Right lung (tissue), 5 donors: Measurements from ENCODE around the gene ANKRD16. TPM values are rescaled to one million over a fixed set of nuclear protein-coding genes. Genes with fewer than 3 reads are reported as not detected.

ENCODE experiments used
- DNase-seq, 2 donors: peaks; one replicate each; pipeline ENCODE4 v3.0.0-alpha.2; 2013
- polyA plus RNA-seq, 5 donors: library from polyadenylated mRNA; unstranded; fragments of 120-200 nt; gene quantifications; one replicate each; pipeline versions ENCODE4 v1.2.1 to v1.2.3, GENCODE V29; 2013; ENCODE audit warnings: inconsistent platforms in 1 of 5, low replicate concordance in 1 of 5; ENCODE audit not compliant: insufficient read length in 5 of 5, insufficient read depth in 1 of 5

ANKRD16 gene
- polyA plus RNA-seq, 5 donors, result 10.0 to 14.2 (median 11.0) TPM

GRCh38 chr10:5905854-5906507 is 16.3 kb upstream of the ANKRD16 start:
- no peak for DNase-seq

- DNase-seq, result no peak
Measured at GRCh38 chr10:5904227-5904626, 14.5 kb upstream of the ANKRD16 start.

- no peak for DNase-seq
Measured at GRCh38 chr10:5903563-5903962, 13.9 kb upstream of the ANKRD16 start.

GRCh38 chr10:5902511-5903274 is 13.0 kb upstream of the ANKRD16 start:
- no peak for DNase-seq

DNA sequence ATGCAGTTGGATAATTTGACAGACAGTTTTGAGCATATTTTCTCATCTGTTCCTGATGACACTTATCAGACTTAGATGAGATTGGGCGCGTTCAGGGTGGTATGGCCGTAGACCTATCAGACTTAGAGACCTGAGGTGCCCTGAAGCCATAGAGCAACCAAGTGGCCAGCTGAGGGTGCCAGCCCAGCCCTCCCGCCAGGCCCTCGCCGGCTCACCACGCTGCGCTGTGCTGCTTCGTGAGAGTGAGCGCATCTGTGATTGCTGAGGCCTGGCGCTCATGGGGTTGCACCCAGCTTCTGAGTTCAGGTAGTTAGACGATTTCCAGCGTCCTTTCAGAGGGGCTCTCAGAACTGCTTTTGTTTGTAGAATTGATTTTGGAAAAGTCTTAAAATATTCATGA is 10.6 kb upstream of the ANKRD16 start:
- DNase-seq, result no peak

DNA sequence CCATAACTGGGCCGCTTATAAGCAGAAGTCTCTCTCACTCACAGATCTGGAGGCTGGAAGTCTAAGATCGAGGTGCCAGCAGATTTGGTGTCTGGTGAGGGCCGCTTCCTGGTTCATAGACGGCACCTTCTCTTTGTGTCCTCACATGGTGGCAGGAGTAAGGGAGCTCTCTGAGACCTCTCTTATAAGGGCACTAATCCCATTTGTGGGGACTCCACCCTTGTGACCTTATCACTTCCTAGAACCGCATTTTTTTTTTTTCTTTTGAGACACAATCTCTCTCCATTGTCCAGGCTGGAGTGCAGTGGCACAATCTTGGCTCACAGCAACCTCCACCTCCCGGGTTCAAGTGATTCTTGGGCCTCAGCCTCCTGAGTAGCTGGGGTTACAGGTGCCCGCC is 8.5 kb upstream of the ANKRD16 start:
- no peak for DNase-seq

- no peak for DNase-seq
Measured at GRCh38 chr10:5897504-5897903, 7.8 kb upstream of the ANKRD16 start.

DNA sequence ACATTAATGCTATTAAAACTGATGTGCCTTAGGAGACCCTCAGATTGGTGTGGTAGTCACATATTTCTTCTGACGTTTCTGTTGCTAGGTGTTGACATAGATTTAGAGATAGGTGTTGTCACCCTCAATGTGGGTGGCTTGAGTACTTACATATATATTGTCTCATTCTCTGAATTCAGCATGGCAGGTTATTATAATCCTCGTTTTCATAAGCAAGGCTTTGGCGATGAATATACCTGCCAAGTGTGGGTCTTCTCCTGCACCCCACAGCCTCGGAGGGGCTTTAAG is 7.3 kb upstream of the ANKRD16 start:
- DNase-seq, result no peak

- no peak for DNase-seq
Measured at GRCh38 chr10:5896208-5897052, 6.7 kb upstream of the ANKRD16 start.

- no peak for DNase-seq
Measured at GRCh38 chr10:5895804-5896203, 6.1 kb upstream of the ANKRD16 start.

DNA sequence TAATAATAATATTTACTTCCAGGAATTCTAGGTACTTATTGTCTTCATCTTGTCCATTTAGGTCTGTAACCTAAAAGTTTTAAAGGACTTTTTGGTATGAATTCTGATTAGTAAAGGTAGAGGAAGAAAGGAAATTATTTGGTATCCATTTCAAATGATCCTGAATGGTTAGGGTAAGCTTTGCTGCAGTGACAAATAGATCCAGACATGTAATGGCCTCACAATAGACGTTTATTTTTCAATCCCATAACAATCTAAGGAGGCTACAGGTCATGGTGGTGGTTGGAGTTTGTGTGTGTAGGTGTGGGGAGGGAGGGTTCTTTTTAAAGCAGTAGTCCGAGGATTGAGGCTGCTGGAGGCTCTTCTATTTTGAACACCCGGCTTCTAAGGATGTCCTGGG is 5.7 kb upstream of the ANKRD16 start:
- no peak for DNase-seq

DNA sequence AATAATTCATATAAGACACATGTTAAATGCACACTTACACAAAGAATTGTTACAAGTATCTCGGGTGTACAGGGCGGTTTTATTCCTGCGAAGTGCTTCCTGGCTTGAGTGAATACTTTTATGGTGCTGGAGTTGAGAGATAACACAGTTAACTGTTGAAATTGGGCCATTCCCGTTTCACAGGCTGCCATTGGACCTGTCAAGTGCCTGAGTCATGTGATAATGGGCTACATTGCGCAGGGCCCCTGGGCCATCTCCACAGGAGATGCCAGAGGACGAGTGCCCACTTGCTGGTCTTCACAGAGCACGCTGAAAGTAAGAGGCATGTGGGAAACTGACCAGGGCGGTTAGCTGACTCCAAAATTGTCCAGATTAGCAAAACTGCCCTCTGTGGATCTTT is 5.2 kb upstream of the ANKRD16 start:
- no peak for DNase-seq

- DNase-seq, result no peak
Measured at GRCh38 chr10:5894403-5894802, 4.7 kb upstream of the ANKRD16 start.

GRCh38 chr10:5893321-5893720 is 3.6 kb upstream of the ANKRD16 start:
- no peak for DNase-seq

DNA sequence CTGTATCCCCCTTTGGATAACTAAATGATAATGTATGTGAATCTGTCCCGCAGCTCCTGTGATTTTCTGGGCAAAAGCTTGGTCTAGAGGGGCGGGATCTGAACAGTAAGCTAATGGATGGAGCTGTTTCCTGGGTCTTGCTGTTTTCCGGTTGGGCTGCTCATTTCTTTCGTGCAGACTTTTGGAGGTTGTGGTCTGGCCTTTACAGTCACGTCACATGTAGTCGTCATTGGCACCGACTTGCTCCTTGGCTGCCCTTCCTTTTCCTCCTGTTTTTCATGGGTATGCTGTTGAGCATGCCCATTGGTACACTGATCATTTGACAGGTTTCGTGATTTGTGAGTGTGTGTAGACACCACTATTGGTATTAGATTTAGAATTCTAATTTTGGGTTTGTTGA is 2.3 kb upstream of the ANKRD16 start:
- DNase-seq, result no peak

DNA sequence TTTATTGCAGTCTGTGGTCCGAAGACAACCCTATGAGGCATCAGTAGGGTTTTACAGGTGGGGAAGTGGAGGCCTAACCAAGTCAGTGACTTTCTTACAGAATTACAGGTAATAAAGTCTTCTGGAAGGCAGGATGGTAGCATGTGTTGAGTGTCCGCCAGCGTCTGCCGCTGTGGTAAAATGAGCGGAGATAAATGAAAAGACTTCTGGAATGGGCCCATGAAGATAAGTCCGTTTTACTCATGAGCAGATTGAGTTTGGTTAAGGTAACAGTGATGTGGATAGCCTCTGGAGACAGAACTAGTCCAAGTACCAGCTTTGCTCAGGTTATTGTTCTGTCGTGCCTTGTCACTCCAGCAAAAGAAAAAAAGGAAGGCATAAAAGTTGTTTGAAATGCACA is 1.3 kb upstream of the ANKRD16 start:
- no peak for DNase-seq

DNA sequence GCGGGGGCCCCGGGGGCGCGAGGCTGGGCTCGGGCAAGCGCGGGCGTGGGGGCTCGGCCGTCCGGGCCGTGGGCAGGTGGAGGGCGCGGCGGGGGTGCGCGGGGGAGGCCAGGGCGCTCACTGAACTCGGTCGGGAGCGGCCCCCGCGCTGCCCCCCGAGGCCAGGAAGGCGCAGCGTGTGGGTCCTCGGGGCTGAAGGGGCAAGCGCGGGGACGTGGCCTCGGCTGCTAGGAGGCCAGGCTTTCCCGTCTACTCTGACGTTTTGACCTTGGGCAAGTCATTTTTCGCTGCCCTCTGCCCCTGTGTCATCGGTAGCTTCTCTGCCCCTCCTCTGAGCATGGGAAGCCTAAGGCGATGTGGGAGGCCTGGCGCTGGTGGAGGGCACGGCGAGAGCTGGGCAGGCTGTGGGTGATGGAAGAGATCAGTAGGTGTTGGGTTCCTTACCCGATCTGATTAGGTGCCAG is 791 bp upstream of the ANKRD16 start:
- DNase-seq, result peak in 1 of 2 donors; percentile 9

DNA sequence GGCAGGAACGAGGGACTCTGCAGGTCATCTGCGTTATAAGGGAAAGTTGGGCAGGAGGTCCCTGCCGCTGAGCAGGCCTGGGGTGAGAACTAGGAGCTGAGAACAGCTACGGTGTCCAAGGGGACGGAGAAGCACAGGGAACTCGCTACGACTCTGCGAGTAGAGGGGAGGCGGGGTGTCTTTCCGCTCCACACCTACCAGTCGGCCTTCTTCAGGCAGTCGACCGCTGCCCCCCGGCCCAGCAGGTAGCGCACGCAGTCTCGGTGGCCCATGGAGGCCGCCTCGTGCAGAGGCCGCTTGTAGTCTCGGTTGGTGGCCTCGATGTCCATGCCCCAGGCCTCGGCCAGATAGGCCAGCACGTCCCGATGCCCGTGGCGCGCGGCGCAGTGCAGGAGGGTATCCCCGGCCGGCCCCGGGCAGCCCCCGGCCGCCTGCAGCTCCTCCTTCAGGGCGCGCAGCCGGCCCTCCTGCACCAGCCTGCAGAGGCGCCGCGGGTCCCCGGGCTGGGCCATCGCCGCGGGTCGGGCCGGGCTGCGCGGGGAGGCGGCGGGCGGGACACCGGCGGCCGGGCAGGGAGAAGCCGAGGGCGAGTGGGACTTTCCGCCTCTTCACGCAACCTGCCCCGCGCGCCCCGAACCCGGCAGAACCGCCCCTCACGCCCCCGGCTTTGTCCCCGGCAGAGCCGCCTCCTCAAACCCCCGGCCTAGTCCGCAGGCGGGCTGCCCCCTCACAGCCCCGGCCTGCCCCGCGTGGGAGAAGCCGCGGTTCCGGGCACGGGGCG is 660 bp downstream of the ANKRD16 start:
- DNase-seq, result peak in 1 of 2 donors; percentile 23

DNA sequence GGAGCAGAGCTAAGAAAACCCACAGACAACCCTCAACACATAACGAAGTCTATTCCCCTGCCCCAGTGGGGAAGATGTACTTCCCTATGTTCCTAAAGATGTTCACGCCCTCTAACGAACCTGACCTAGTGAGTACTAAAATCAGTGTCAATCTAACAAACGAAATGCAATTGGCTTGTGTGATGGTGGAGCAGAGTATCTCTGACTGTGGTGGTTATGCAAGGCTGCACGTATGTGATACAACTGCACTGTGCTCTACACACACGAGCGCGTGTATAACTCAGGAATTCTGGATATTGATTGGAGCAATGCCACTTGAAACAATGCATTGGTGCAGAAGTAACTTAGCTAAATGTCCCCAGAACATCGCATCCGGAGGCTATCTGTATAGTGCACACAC is 1.3 kb downstream of the ANKRD16 start:
- DNase-seq, result no peak

- no peak for DNase-seq
Measured at GRCh38 chr10:5887641-5888040, 2.1 kb downstream of the ANKRD16 start.

DNA sequence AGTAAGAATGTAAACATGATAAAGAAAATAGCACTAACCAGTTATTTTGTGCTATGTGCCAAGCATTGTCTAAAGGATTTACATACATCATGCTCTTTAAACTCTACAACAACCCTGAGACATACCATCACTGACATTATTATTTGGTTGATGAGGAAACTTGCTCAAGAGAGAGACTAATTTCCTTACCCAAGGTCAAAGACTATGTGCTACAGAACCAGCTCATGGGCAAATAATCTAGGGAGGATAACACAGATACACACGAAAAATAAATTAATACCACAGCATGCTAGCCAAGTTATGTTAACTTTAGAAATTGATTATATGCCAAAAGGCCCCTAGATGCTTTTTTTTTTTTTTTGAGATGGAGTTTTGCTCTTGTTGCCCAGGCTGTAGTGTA is 2.7 kb downstream of the ANKRD16 start:
- no peak for DNase-seq

- DNase-seq, result no peak
Measured at GRCh38 chr10:5885619-5886018, 4.1 kb downstream of the ANKRD16 start.
